Suprapubic skin (tissue), 4 donors: ENCODE data around the gene MANSC4.

Source experiments
- POLR2A ChIP-seq, 2 donors: fragments of 450-650 bp; IDR thresholded peaks; one replicate each; pipeline ENCODE4 v1.6.1; 2017; ENCODE audit warnings: antibody characterized with exemption in 2 of 2, mild to moderate bottlenecking in 2 of 2, moderate library complexity in 2 of 2
- POLR2AphosphoS5 ChIP-seq, 3 donors: sonication (generic); formaldehyde crosslinking; IDR thresholded peaks; one replicate each; pipeline ENCODE4 v1.6.1; 2017; ENCODE audit warnings: antibody characterized with exemption in 3 of 3
- TF ChIP-seq, protein P1 (sequence below), 2 donors: fragments of 200-600 bp in 1 of 2; fragments of 450-650 bp in 1 of 2; sonication (generic) in 1 of 2; IDR thresholded peaks; one replicate each; pipeline ENCODE4 v1.5.1; 2016 to 2019; ENCODE audit warnings: antibody characterized with exemption in 2 of 2, mild to moderate bottlenecking in 1 of 2, moderate library complexity in 1 of 2

- TF ChIP-seq, protein P1, sequence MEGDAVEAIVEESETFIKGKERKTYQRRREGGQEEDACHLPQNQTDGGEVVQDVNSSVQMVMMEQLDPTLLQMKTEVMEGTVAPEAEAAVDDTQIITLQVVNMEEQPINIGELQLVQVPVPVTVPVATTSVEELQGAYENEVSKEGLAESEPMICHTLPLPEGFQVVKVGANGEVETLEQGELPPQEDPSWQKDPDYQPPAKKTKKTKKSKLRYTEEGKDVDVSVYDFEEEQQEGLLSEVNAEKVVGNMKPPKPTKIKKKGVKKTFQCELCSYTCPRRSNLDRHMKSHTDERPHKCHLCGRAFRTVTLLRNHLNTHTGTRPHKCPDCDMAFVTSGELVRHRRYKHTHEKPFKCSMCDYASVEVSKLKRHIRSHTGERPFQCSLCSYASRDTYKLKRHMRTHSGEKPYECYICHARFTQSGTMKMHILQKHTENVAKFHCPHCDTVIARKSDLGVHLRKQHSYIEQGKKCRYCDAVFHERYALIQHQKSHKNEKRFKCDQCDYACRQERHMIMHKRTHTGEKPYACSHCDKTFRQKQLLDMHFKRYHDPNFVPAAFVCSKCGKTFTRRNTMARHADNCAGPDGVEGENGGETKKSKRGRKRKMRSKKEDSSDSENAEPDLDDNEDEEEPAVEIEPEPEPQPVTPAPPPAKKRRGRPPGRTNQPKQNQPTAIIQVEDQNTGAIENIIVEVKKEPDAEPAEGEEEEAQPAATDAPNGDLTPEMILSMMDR (IDR thresholded peaks at IDR 0.05), result peak; percentile 62 to 70
- TF ChIP-seq POLR2A (IDR thresholded peaks at IDR 0.05) (no peak), POLR2AphosphoS5 (IDR thresholded peaks at IDR 0.05) (no peak)
Observed at GRCh38 chr12:27733052-27733656, 46.9 kb downstream of the MANSC4 start.
